ENCODE results near the gene CTSH. TPM values are rescaled to one million over a fixed set of nuclear protein-coding genes. Genes with fewer than 3 reads are reported as not detected.
A peak's percentile ranks its signal among the peaks of the same experiment; 100 is the strongest.

CTSH gene
- total RNA-seq, 1 experiment from 2014 or later = 178 TPM

DNA sequence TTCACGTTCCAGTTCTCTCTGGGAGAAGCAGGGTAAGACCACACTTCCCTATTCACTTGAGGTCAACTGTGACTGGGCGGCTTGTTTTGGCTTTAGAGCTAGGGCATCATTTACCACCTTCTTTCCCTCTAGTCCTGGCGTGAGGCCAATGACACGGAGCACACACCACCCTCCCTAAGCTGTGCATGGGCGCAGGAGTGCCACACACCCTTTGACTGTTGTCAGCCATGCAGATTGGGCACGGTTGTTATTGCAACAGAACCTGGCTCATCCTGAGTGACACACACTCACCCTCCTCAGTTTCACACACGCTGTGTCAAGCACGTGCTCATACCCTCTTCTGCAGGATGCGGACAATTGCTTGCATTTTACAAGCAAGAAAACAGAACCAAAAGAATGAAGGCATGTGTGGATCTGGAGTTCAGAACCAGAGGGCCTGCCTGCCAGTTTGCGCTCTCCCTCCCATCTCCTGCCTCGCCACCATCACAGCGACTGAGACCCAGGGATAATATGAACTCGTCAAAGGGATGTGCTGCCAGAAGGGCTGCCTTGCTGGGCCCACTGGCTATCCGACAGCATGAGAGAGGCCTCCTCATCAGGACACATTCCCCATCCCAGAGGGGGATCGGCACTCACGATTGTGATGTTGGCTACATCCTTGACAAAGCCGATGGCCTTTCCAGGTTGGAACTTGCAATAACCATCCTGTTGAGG, 17.6 kb downstream of the CTSH start:
- DNase-seq (ENCODE audit: low read depth, low spot score) (no peak), ATAC-seq (no peak)
- Histone ChIP-seq H3K4me3 (ENCODE audit: low read depth in 2 of 2, low read length in 2 of 2) (no peak overlapping the region), H3K9me3 (ENCODE audit: control insufficient read depth, insufficient read depth, low read depth, low read length) (no peaks in the 10 kb centered on the region), H3K36me3 (ENCODE audit: control insufficient read depth, insufficient read depth, low read length) (peaks cover 3% of the 10 kb centered on the region), H3K27ac (ENCODE audit: low read length) (peak overlapping the region; percentile 74), H3K4me1 (ENCODE audit: control insufficient read depth, insufficient read depth, low read length) (peaks cover 51% of the 10 kb centered on the region), H3K27me3 (ENCODE audit: control insufficient read depth, insufficient read depth, low read length) (no peaks in the 10 kb centered on the region)
- CTCF ChIA-PET = no interaction called here
- POLR2A ChIA-PET = no interaction called here
- TF ChIP-seq, protein P1, sequence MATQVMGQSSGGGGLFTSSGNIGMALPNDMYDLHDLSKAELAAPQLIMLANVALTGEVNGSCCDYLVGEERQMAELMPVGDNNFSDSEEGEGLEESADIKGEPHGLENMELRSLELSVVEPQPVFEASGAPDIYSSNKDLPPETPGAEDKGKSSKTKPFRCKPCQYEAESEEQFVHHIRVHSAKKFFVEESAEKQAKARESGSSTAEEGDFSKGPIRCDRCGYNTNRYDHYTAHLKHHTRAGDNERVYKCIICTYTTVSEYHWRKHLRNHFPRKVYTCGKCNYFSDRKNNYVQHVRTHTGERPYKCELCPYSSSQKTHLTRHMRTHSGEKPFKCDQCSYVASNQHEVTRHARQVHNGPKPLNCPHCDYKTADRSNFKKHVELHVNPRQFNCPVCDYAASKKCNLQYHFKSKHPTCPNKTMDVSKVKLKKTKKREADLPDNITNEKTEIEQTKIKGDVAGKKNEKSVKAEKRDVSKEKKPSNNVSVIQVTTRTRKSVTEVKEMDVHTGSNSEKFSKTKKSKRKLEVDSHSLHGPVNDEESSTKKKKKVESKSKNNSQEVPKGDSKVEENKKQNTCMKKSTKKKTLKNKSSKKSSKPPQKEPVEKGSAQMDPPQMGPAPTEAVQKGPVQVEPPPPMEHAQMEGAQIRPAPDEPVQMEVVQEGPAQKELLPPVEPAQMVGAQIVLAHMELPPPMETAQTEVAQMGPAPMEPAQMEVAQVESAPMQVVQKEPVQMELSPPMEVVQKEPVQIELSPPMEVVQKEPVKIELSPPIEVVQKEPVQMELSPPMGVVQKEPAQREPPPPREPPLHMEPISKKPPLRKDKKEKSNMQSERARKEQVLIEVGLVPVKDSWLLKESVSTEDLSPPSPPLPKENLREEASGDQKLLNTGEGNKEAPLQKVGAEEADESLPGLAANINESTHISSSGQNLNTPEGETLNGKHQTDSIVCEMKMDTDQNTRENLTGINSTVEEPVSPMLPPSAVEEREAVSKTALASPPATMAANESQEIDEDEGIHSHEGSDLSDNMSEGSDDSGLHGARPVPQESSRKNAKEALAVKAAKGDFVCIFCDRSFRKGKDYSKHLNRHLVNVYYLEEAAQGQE (IDR thresholded peaks at IDR 0.05; ENCODE audit: insufficient read depth in 1 of 2, low read depth in 2 of 2, low read length in 1 of 2) = no peak
- 0 out of 2 replicates have a peak, but pooled peaks have one; percentile 19 for TF ChIP-seq POLR2AphosphoS5 (IDR thresholded peaks at IDR 0.05; ENCODE audit: low read depth, low read length)
- TSS peak; percentile 44 for BruUV-seq (replicated peaks)
- in situ Hi-C loops (cut with HindIII; ENCODE audit: low pct_unique_long_range_greater_than_20kb, low sequenced_read_pairs) (no loop called here), intact Hi-C loops (cut with micrococcal nuclease; ENCODE audit: unreplicated experiment) (loop anchor here (5.0 kb wide), 1 partner anchor 255 kb away; no protein-coding TSS in a partner anchor)

DNA sequence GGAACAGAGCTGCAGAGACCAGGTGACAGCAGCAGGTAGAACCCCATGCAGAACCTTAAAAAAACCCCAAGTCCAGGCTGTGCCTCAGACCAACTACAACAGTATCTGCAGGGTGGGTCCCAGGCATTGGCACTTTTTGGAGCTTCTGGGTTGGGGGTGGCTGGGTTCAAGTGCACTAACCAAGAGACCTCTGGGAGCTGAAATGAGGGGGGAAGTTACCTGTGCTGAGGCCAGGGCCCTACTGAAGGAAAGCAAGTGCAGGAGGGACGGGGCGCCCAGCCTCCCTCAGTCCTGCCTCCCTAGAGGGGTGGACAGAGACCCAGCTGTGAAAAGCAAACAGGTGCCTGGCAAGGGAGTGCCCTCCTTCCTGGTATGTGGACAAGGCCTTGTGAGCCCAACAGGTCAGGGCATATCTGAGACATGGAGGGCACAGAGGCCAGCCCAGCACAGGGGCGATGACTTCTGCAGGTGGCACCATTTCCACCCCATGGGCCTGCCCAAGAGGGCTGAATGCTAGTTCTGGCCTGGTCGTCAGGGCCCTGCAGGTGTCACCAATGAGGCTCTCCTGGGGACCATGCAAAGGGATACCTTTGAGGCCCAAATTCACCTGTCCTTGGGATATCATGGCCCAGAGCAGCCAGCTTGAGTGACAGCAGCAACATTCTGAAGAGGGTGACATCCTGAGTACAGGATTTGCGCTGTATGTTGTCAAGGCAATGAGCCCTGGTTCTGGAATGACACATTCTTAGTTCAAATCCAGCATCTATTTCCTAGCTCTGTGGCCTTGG, 18.7 kb downstream of the CTSH start:
- ChIA-PET CTCF (no interaction called here), POLR2A (no interaction called here)

More for the DNA sequence above, 18.7 kb downstream of the CTSH start:
- Histone ChIP-seq H3K9me3 (ENCODE audit: control insufficient read depth, insufficient read depth, low read depth, low read length) (no peaks in the 10 kb centered on the region), H3K36me3 (ENCODE audit: control insufficient read depth, insufficient read depth, low read length) (peaks cover 3% of the 10 kb centered on the region), H3K27ac (ENCODE audit: low read length) (peak overlapping the region; percentile 57), H3K4me3 (ENCODE audit: low read depth in 2 of 2, low read length in 2 of 2) (no peak overlapping the region), H3K27me3 (ENCODE audit: control insufficient read depth, insufficient read depth, low read length) (no peaks in the 10 kb centered on the region), H3K4me1 (ENCODE audit: control insufficient read depth, insufficient read depth, low read length) (peaks cover 40% of the 10 kb centered on the region)
- DNase-seq (ENCODE audit: low read depth, low spot score) = no peak
- intact Hi-C loops (cut with micrococcal nuclease; ENCODE audit: unreplicated experiment) (loop anchor here (5.0 kb wide), 1 partner anchor 256 kb away; no protein-coding TSS in a partner anchor), in situ Hi-C loops (cut with HindIII; ENCODE audit: low pct_unique_long_range_greater_than_20kb, low sequenced_read_pairs) (no loop called here)
- no peak for ATAC-seq
- TF ChIP-seq SIN3A (IDR thresholded peaks at IDR 0.05; ENCODE audit: borderline replicate concordance, insufficient read depth, low read depth, low read length) (0 out of 2 replicates have a peak, but pooled peaks have one; percentile 13), POLR2AphosphoS5 (IDR thresholded peaks at IDR 0.05; ENCODE audit: low read depth, low read length) (peak; percentile 53; the same call in 1 of the 2 replicates), TCF7L2 (IDR thresholded peaks at IDR 0.05; ENCODE audit: low read depth, low read length) (no peak)
- TF ChIP-seq, protein P1 (IDR thresholded peaks at IDR 0.05; ENCODE audit: insufficient read depth in 1 of 2, low read depth in 2 of 2, low read length in 1 of 2) = no peak
- TF ChIP-seq, protein P2, sequence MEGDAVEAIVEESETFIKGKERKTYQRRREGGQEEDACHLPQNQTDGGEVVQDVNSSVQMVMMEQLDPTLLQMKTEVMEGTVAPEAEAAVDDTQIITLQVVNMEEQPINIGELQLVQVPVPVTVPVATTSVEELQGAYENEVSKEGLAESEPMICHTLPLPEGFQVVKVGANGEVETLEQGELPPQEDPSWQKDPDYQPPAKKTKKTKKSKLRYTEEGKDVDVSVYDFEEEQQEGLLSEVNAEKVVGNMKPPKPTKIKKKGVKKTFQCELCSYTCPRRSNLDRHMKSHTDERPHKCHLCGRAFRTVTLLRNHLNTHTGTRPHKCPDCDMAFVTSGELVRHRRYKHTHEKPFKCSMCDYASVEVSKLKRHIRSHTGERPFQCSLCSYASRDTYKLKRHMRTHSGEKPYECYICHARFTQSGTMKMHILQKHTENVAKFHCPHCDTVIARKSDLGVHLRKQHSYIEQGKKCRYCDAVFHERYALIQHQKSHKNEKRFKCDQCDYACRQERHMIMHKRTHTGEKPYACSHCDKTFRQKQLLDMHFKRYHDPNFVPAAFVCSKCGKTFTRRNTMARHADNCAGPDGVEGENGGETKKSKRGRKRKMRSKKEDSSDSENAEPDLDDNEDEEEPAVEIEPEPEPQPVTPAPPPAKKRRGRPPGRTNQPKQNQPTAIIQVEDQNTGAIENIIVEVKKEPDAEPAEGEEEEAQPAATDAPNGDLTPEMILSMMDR (IDR thresholded peaks at IDR 0.05) = no peak
- BruUV-seq (replicated peaks) = no TSS peak

All from Panc1 (cell line).